BLaER1 treated with 17β-estradiol and CSF1 and Interleukin-3, amounts not matched to agents 10 nM and 100 nM (cell line): ENCODE measurements around the gene ZBTB20.

Experiments
- H3K27ac ChIP-seq, 11 experiments: shearing (Covaris generic); formaldehyde crosslinking; 2 replicates each; pipeline ENCODE4 v1.8.1; 2022
- H3K27me3 ChIP-seq, 11 experiments: shearing (Covaris generic); formaldehyde crosslinking; 2 replicates each; pipeline ENCODE4 v1.8.1; 2022
- H3K36me3 ChIP-seq, 11 experiments: shearing (Covaris generic); formaldehyde crosslinking; 2 replicates each; pipeline ENCODE4 v1.8.1; 2022
- H3K4me1 ChIP-seq, 10 experiments: shearing (Covaris generic); formaldehyde crosslinking; 2 replicates each; pipeline ENCODE4 v1.8.1; 2022
- H3K4me2 ChIP-seq, 11 experiments: shearing (Covaris generic); formaldehyde crosslinking; 2 replicates each; pipeline ENCODE4 v1.8.1; 2022
- H3K4me3 ChIP-seq, 10 experiments: shearing (Covaris generic); formaldehyde crosslinking; 2 replicates each; pipeline ENCODE4 v1.8.1; 2022
- H3K9ac ChIP-seq, 11 experiments: shearing (Covaris generic); formaldehyde crosslinking; 2 replicates each; pipeline ENCODE4 v1.8.1; 2022
- H3K9me3 ChIP-seq, 11 experiments: shearing (Covaris generic); formaldehyde crosslinking; replicated peaks in 1 of 11; 2 replicates each; pipeline ENCODE4 v1.8.1; 2022
- H4K20me1 ChIP-seq, 11 experiments: shearing (Covaris generic); formaldehyde crosslinking; 2 replicates each; pipeline ENCODE4 v1.8.1; 2022
- Cebpa-rat ChIP-seq, 11 experiments: shearing (Covaris generic); IDR thresholded peaks; 2 replicates each; pipeline ENCODE4 v1.8.1; 2022

The ZBTB20 gene

GRCh38 chr3:114790752-114791151, 356.3 kb downstream of the ZBTB20 start:
- H4K20me1 ChIP-seq, result no peaks in the 10 kb centered on the region
- TF ChIP-seq Cebpa-rat (IDR thresholded peaks at IDR 0.05), result no peak
- no peak overlapping the region for H3K27ac ChIP-seq
- no peaks in the 10 kb centered on the region for H3K36me3 ChIP-seq
- H3K4me2 ChIP-seq, result no peak overlapping the region
- no peak overlapping the region for H3K4me3 ChIP-seq
- H3K27me3 ChIP-seq, result no peaks in the 10 kb centered on the region
- H3K4me1 ChIP-seq, result no peaks in the 10 kb centered on the region
- no peaks in the 10 kb centered on the region for H3K9me3 ChIP-seq
- no peak overlapping the region for H3K9ac ChIP-seq

- Histone ChIP-seq H3K9me3 (no peaks in the 10 kb centered on the region), H3K36me3 (no peaks in the 10 kb centered on the region), H4K20me1 (no peaks in the 10 kb centered on the region), H3K27me3 (no peaks in the 10 kb centered on the region), H3K9ac (no peak overlapping the region), H3K27ac (no peak overlapping the region), H3K4me2 (no peak overlapping the region), H3K4me3 (no peak overlapping the region), H3K4me1 (no peaks in the 10 kb centered on the region)
- no peak for TF ChIP-seq Cebpa-rat (IDR thresholded peaks at IDR 0.05)
Measured at GRCh38 chr3:114789803-114790202, 357.3 kb downstream of the ZBTB20 start.

- Histone ChIP-seq H3K27me3 (no peaks in the 10 kb centered on the region), H3K9me3 (peaks cover 8 to 30% (median 15%) of the 10 kb centered on the region in 11 experiments; a peak in 18 of 22 replicates), H3K4me2 (no peak overlapping the region), H3K9ac (no peak overlapping the region), H3K4me3 (no peak overlapping the region), H3K36me3 (no peaks in the 10 kb centered on the region), H4K20me1 (no peaks in the 10 kb centered on the region), H3K27ac (no peak overlapping the region), H3K4me1 (peaks cover 0 to 14% (median 0%) of the 10 kb centered on the region in 10 experiments; a peak in 5 of 20 replicates)
- no peak for TF ChIP-seq Cebpa-rat (IDR thresholded peaks at IDR 0.05)
Measured at GRCh38 chr3:114775395-114775794, 371.7 kb downstream of the ZBTB20 start.

GRCh38 chr3:114770874-114771273, 376.2 kb downstream of the ZBTB20 start:
- no peak for TF ChIP-seq Cebpa-rat (IDR thresholded peaks at IDR 0.05)
- H3K9me3 ChIP-seq, result peaks cover 8 to 24% (median 15%) of the 10 kb centered on the region in 11 experiments; a peak in 18 of 22 replicates

GRCh38 chr3:114764056-114764492, 383.0 kb downstream of the ZBTB20 start:
- no peak overlapping the region for H3K27ac ChIP-seq
- H3K4me1 ChIP-seq, result no peaks in the 10 kb centered on the region
- H4K20me1 ChIP-seq, result no peaks in the 10 kb centered on the region
- no peaks in the 10 kb centered on the region for H3K36me3 ChIP-seq
- no peaks in the 10 kb centered on the region for H3K27me3 ChIP-seq
- H3K9me3 ChIP-seq, result no peaks in the 10 kb centered on the region
- no peak overlapping the region for H3K9ac ChIP-seq
- no peak for TF ChIP-seq Cebpa-rat (IDR thresholded peaks at IDR 0.05)
- H3K4me3 ChIP-seq, result no peak overlapping the region
- no peak overlapping the region for H3K4me2 ChIP-seq

More at GRCh38 chr3:114770874-114771273, 376.2 kb downstream of the ZBTB20 start:
- no peaks in the 10 kb centered on the region for H3K36me3 ChIP-seq
- H3K27me3 ChIP-seq, result no peaks in the 10 kb centered on the region
- H4K20me1 ChIP-seq, result no peaks in the 10 kb centered on the region
- H3K9ac ChIP-seq, result no peak overlapping the region
- H3K4me3 ChIP-seq, result no peak overlapping the region
- no peak overlapping the region for H3K27ac ChIP-seq
- H3K4me2 ChIP-seq, result 0 out of 22 replicates have a peak overlapping the region, but pooled peaks of 1 of the 11 experiments have one; percentile 2
- peaks cover 0 to 16% (median 0%) of the 10 kb centered on the region in 10 experiments; a peak in 5 of 20 replicates for H3K4me1 ChIP-seq

- no peaks in the 10 kb centered on the region for H3K27me3 ChIP-seq
- no peaks in the 10 kb centered on the region for H4K20me1 ChIP-seq
- H3K4me3 ChIP-seq, result no peak overlapping the region
- no peak for TF ChIP-seq Cebpa-rat (IDR thresholded peaks at IDR 0.05)
- H3K27ac ChIP-seq, result no peak overlapping the region
- no peaks in the 10 kb centered on the region for H3K4me1 ChIP-seq
- H3K9ac ChIP-seq, result no peak overlapping the region
- no peaks in the 10 kb centered on the region for H3K36me3 ChIP-seq
- no peak overlapping the region for H3K4me2 ChIP-seq
- no peaks in the 10 kb centered on the region for H3K9me3 ChIP-seq
Measured at GRCh38 chr3:114762144-114762543, 384.9 kb downstream of the ZBTB20 start.

- Histone ChIP-seq H3K27me3 (no peaks in the 10 kb centered on the region), H3K4me3 (no peak overlapping the region), H3K9me3 (no peaks in the 10 kb centered on the region), H3K4me2 (no peak overlapping the region), H4K20me1 (no peaks in the 10 kb centered on the region), H3K36me3 (no peaks in the 10 kb centered on the region), H3K27ac (no peak overlapping the region), H3K4me1 (no peaks in the 10 kb centered on the region), H3K9ac (no peak overlapping the region)
- TF ChIP-seq Cebpa-rat (IDR thresholded peaks at IDR 0.05), result no peak
Measured at GRCh38 chr3:114760679-114761078, 386.4 kb downstream of the ZBTB20 start.

GRCh38 chr3:114758831-114759699, 388.0 kb downstream of the ZBTB20 start:
- no peak overlapping the region for H3K4me2 ChIP-seq
- H3K27ac ChIP-seq, result no peak overlapping the region
- H4K20me1 ChIP-seq, result no peaks in the 10 kb centered on the region
- no peaks in the 10 kb centered on the region for H3K27me3 ChIP-seq
- no peak overlapping the region for H3K9ac ChIP-seq
- no peaks in the 10 kb centered on the region for H3K4me1 ChIP-seq
- no peak overlapping the region for H3K4me3 ChIP-seq
- no peaks in the 10 kb centered on the region for H3K36me3 ChIP-seq
- H3K9me3 ChIP-seq, result no peaks in the 10 kb centered on the region
- no peak for TF ChIP-seq Cebpa-rat (IDR thresholded peaks at IDR 0.05)

GRCh38 chr3:114756506-114757279, 390.4 kb downstream of the ZBTB20 start:
- Histone ChIP-seq H3K4me1 (no peaks in the 10 kb centered on the region), H3K4me3 (no peak overlapping the region), H3K4me2 (no peak overlapping the region), H3K27me3 (no peaks in the 10 kb centered on the region), H3K9me3 (no peaks in the 10 kb centered on the region), H3K9ac (no peak overlapping the region), H3K36me3 (no peaks in the 10 kb centered on the region), H4K20me1 (no peaks in the 10 kb centered on the region), H3K27ac (no peak overlapping the region)
- TF ChIP-seq Cebpa-rat (IDR thresholded peaks at IDR 0.05), result no peak
